Measurements from ENCODE around the gene DTYMK.

The DTYMK gene

GRCh38 chr2:241686650-241687425 is at the start of gene DTYMK:
Gene DTYMK, minus strand, starts transcription at chr2:241686815. Its CDS starts 32 bp downstream, at chr2:241686783.
- DNase-seq, result peak; percentile 76 to 98 (median 93)

DNA sequence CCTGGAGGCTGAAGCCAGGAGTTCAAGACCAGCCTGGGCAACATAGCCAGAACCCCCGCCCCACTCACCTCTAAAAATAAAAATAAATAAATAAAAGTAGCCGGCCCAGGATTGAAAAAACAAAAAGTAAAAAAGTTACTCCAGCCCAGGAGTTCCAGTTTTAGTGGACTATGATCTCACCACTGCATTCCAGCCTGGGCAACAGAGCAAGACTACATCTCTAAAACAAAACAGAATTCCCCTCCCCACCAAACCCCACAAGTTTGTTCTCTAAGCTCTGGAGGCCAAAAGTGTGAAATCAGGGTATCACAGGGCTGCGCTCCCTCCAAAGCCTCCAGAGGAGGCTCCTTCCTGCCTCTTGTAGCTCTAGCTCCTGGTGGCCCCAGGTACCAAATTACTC is 49.5 kb upstream of the DTYMK start:
- no peak for DNase-seq

- peak; percentile 11 to 97 (median 85) for DNase-seq
Observed at GRCh38 chr2:241734467-241735208, 48.0 kb upstream of the DTYMK start, which contains the start of gene D2HGDH. Gene D2HGDH, plus strand, starts transcription at chr2:241734630. Its CDS starts 595 bp downstream, at chr2:241735225.

DNA sequence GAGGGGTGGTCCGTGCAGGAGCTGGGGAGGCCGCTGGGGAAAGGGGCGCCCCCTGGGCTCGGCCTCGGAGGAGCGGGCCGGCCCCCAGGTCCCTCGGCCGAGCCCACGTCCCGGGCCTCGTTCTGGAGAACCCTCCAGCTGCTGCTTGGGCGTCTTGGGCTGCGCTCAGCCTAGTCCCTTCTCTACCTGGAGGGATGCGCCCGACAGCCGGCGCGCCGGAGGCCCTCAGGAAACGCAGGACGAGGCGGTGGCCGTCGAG is 47.5 kb upstream of the DTYMK start:
- no peak for DNase-seq

GRCh38 chr2:241733391-241734207 is 47.0 kb upstream of the DTYMK start:
- no peak for DNase-seq

GRCh38 chr2:241732513-241733186 is 46.0 kb upstream of the DTYMK start:
- DNase-seq, result peak in 28 of 56 donors; percentile 2 to 82 (median 45)

DNA sequence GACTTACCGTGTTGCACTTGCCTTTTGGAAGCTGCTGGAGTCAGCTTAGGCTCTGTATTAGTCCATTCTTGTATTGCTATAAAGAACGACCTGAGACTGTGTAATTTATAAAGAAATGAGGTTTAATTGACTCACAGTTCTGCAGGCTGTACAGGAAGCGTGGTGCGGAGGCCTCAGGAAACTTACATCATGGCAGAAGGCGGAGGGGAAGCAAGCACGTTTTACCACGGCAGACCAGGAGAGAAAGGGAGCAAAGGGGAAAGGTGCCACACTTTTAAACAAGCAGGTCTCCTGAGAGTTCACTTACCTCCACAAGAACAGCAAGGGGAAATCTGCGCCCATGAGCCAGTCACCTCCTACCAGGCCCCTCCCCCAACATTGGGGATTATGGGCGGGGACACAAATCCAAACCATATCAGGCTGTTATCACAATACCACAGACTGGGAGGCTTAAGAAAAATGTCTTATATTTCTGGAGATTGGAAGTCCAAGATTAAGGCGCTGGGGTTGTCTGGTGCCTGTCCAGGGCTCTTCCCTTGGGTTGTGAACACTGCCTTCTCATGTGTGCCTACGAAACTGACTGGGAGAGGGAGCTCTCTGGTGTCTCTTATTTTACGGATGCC is 44.2 kb upstream of the DTYMK start:
- DNase-seq, result no peak

- no peak for DNase-seq
Observed at GRCh38 chr2:241729868-241730267, 43.3 kb upstream of the DTYMK start.

DNA sequence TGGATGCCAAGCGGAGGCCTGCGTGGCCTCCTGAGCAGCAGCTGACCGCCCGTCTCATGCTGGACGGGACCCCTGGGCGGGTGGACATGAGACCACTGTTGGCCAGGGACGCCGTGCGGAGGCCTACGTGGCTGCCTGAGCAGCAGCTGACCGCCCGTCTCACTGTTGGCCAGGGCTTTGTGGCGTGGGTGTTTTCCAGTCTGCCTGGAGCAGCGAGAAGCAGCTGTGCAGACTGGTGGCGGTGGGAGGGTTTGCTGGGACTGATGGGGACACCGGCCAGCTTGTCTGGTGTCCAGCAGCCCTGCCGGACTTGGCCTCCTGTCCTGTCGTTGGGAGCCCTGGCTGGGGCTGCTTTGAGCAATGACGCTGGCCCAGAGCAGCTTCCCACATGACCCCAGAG is 42.0 kb upstream of the DTYMK start:
- peak in 47 of 56 donors; percentile 5 to 86 (median 44) for DNase-seq

DNA sequence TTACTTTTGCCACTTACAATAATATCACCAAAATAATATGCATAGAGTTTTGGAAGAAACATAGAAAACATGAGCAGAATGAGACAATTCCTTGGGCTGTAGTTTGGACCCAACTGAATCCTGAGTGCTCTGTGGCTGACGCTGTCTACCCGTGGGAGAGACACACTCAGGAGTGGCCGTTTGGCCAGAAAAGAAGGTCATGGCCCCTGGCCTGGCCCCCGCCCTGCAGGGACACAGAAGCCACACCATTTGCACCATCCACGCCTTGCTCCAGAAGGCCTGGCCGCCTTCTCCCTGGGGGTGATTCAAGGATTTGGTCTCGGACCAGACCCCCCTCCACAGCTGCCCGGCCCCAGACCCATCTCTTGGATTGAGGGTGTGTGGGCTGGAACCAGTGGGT is 41.4 kb upstream of the DTYMK start:
- DNase-seq, result no peak

- DNase-seq, result no peak
Observed at GRCh38 chr2:241726459-241726858, 39.8 kb upstream of the DTYMK start.

GRCh38 chr2:241724975-241725870 is 38.6 kb upstream of the DTYMK start:
- no peak for DNase-seq

- DNase-seq, result no peak
Observed at GRCh38 chr2:241724259-241724974, 37.8 kb upstream of the DTYMK start.

DNA sequence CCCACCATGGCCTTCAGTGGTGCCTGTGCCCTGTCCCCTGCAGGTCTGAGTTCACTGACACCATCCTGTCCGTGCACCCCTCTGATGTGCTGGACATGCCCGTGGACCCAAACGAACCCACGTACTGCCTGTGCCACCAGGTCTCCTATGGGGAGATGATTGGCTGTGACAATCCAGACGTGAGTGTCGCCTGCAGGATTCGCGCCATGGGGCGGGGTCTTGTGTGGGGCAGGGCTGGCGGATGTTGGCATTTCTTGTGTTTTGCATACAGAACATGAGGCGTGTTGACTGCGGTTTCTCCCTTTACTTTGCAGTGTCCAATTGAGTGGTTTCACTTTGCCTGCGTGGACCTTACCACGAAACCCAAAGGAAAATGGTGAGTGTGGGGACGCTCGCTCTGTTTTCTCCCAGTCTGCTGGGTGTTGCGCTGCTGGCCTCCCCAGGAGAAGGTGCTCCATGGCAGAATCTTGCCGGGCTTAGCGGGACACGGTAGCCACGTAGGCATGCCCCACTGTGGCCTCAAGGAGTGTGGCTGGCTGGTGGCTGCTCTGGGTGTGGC is 36.4 kb upstream of the DTYMK start:
- no peak for DNase-seq

DNA sequence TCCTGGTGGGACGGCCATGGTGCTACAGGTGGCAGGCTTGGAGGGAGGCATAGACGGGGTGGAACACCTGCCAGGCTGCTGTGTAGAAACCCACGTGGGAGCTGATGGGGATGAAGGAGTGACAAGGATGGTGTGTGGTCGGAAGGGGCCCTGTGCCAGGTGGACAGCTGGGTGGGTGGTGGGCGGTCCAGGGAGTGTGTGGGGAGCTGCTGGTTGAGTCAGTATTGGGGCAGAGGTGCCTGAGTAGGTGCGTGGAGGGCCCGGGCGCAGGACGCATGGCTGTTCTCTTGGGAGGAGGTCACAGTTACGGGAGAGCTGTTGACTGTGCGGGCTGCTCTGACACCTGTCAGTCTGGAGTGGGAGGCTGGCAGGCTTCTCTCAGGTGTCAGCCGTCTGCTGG is 35.2 kb upstream of the DTYMK start:
- no peak for DNase-seq

DNA sequence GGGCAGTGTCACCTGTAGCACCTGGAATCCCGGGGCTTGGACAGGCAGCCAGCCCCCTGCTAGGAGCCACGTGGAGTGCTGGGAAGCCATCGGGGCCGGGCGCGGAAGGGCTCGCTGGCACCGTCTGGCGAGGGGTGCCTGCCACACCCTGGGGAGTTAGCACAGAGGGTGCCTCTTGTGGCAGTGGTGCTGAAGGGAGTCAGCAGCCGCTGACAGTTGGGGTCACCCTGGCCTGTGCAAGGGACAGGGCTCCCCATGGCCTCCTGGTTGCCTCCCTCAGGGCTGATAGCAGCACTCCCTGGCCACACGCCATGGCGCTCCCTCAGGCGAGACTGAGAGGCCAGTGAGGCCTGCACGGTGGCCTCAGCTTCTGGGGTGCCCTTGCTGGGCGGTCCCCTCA is 33.9 kb upstream of the DTYMK start:
- DNase-seq, result no peak

DNA sequence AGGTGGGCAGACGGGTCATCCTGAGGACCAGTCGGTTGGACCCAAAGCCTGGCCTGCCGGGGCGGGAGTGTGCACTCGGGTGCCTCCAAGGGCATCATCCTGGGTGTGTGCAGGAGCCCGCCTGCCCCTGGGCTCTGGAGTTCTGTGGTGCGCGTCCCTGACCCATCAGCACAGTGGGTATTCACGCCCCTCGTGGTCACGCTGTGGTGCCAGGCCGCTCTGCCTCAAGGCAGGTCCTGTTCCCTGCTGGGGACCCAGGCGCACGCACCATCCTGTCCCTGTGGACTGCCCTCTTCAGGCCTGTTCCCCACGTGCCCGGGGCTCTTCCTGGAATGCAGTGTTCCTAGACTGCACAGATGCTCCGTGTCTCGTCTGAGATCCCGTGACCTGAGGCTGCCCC is 33.5 kb upstream of the DTYMK start:
- no peak for DNase-seq

DNA sequence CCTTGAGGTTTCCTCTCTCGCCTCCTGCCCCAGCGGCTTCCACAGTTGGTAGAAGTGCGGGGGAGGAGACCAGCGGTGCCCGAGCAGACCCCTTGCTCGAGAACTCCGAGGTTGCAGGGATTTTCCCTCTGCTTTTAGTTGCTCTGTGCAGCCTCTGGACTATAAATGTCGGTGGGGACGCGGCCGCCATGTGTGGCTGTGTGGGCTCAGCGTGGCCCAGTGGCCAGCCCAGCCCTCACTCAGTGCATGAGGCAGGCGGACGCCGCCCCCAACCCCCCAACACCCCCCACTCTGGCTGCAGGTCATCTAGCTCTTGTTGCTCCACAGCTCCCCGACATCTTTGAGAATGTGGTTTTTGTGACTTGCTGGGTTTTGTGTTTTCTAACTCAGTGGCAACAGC is 32.5 kb upstream of the DTYMK start:
- no peak for DNase-seq

DNA sequence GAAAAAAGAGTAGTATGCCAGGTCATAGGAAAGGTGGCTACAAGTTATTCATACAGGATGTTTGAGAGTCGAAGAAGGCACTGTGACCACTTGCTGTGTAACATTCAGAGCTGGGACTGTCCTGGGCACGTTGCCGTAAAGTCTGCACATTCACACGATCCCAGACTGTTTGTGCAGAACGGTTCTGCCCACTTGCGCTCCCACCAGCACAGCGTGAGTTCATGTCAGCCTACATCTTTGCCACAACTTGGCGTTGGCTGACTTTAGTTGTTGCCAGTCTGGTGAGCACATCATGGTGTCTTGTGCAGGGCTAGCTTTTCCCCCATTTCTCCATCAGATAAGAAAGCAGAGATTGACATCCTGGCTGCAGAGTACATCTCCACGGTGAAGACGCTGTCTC is 22.3 kb upstream of the DTYMK start:
- no peak for DNase-seq

All from amygdala (tissue), 56 donors.